ENCODE data around the gene ARHGEF6.

GRCh38 chrX:136622568-136622967 lies 158.2 kb downstream of the ARHGEF6 start:
- TF ChIP-seq CTCF (IDR thresholded peaks at IDR 0.05) (no peak), EP300 (IDR thresholded peaks at IDR 0.05; ENCODE audit: low read depth) (no peak), POLR2A (IDR thresholded peaks at IDR 0.05) (no peak), POLR2AphosphoS5 (IDR thresholded peaks at IDR 0.05) (no peak)
